ENCODE measurements around the gene RAB11FIP3.

DNA sequence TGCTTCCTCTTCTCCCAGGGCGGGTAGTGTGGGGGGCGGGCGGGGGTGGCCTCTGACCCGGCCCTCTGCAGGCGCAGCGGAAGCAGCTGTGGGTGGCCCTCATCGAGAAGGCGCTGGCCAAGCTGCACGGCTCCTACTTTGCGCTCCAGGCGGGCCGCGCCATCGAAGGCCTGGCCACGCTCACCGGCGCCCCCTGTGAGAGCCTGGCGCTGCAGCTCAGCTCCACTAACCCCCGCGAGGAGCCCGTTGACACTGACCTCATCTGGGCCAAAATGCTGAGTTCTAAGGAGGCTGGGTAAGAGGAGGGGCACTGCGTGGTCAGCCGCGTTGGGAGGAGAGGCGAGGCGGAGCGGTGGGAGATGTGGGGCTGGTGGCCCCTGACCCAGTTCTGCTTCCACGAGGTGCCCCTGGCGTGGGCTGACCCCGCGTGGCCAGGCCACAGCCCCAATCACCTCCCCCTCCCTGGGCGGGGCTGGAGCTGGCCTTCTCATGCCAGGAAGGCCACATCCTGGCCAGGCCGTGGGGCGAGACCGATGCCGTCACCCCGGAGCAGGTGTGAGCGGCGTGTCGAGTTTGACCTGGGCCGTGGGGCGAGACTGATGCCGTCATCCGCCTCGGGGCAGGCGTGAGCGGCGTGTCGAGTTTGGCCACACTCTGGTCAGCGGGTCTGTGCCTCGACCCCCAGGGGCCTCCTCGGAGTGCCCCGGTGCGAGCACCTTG, 124.3 kb downstream of the RAB11FIP3 start:
- TF ChIP-seq, protein P1, sequence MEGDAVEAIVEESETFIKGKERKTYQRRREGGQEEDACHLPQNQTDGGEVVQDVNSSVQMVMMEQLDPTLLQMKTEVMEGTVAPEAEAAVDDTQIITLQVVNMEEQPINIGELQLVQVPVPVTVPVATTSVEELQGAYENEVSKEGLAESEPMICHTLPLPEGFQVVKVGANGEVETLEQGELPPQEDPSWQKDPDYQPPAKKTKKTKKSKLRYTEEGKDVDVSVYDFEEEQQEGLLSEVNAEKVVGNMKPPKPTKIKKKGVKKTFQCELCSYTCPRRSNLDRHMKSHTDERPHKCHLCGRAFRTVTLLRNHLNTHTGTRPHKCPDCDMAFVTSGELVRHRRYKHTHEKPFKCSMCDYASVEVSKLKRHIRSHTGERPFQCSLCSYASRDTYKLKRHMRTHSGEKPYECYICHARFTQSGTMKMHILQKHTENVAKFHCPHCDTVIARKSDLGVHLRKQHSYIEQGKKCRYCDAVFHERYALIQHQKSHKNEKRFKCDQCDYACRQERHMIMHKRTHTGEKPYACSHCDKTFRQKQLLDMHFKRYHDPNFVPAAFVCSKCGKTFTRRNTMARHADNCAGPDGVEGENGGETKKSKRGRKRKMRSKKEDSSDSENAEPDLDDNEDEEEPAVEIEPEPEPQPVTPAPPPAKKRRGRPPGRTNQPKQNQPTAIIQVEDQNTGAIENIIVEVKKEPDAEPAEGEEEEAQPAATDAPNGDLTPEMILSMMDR (IDR thresholded peaks at IDR 0.05): no peak
- no peak for TF ChIP-seq POLR2AphosphoS5 (IDR thresholded peaks at IDR 0.05)

Measured in prostate gland (tissue), 2 donors.